CD4-positive, alpha-beta T cell (primary cell): ENCODE results near the gene DSC2. TPM values are rescaled to one million over a fixed set of nuclear protein-coding genes. Genes with fewer than 3 reads are reported as not detected.

ENCODE experiments used
- ATAC-seq: fragments of 200-7000 bp; cut with Tn5 transposase; one replicate; pipeline ENCODE4 v1.10.0; 2022; ENCODE audit warnings: mild to moderate bottlenecking; ENCODE audit not compliant: poor library complexity
- CTCF ChIA-PET: fragments of 350-600 bp; sonication (Branson Sonifier 250); formaldehyde crosslinking; loops from one replicate; lab custom pipeline; 2021; ENCODE audit warnings: antibody characterized with exemption, inconsistent platforms; lab: Charles Lee
- POLR2A ChIA-PET: fragments of 350-600 bp; sonication (Branson Sonifier 250); formaldehyde crosslinking; loops from one replicate; lab custom pipeline; 2021; ENCODE audit warnings: antibody characterized with exemption, inconsistent platforms; lab: Charles Lee
- DNase-seq, 14 experiments: peaks; one replicate each; pipeline ENCODE4 v3.0.0-alpha.2; 2013 to 2020; ENCODE audit warnings: mixed read lengths in 2 of 14
- H3K27ac ChIP-seq, 2 donors: one replicate each; pipeline versions ENCODE4 v1.5.1 to v1.7.0; 2013; ENCODE audit warnings: low read length in 2 of 2, low read depth in 1 of 2, mild to moderate bottlenecking in 1 of 2
- H3K27me3 ChIP-seq, 2 experiments: 1 replicate in 1 of 2; 2 replicates in 1 of 2; pipeline versions ENCODE4 v1.6.1 to v1.7.0; 2013; ENCODE audit warnings: low read length in 2 of 2, control low read depth in 1 of 2, mild to moderate bottlenecking in 1 of 2, moderate library complexity in 1 of 2; ENCODE audit not compliant: insufficient read depth in 2 of 2, control insufficient read depth in 1 of 2
- H3K36me3 ChIP-seq: one replicate; pipeline ENCODE4 v1.6.1; 2013; ENCODE audit warnings: low read length, control low read depth; ENCODE audit not compliant: insufficient read depth
- H3K4me1 ChIP-seq: one replicate; pipeline ENCODE4 v1.6.1; 2013; ENCODE audit warnings: low read length, control low read depth; ENCODE audit not compliant: insufficient read depth
- H3K4me3 ChIP-seq: one replicate; pipeline ENCODE4 v1.5.1; 2013; ENCODE audit warnings: mild to moderate bottlenecking, low read length, moderate library complexity
- H3K9me3 ChIP-seq, 2 experiments: 1 replicate in 1 of 2; 2 replicates in 1 of 2; pipeline versions ENCODE4 v1.6.1 to v1.7.0; 2013; ENCODE audit warnings: low read length in 2 of 2, mild to moderate bottlenecking in 2 of 2, control low read depth in 1 of 2, moderate library complexity in 1 of 2; ENCODE audit not compliant: control insufficient read depth in 1 of 2, insufficient read depth in 1 of 2
- H3K27ac Mint-ChIP-seq: one replicate; pipeline ENCODE4 v1.8.0; 2020; ENCODE audit warnings: mixed read lengths
- H3K27me3 Mint-ChIP-seq: one replicate; pipeline ENCODE4 v1.8.0; 2021; ENCODE audit warnings: mixed read lengths
- H3K36me3 Mint-ChIP-seq: one replicate; pipeline ENCODE4 v1.8.0; 2021; ENCODE audit warnings: low read depth, mixed read lengths
- H3K4me1 Mint-ChIP-seq: one replicate; pipeline ENCODE4 v1.8.0; 2021; ENCODE audit warnings: low read depth, mixed read lengths
- H3K4me3 Mint-ChIP-seq: one replicate; pipeline ENCODE4 v1.8.0; 2020; ENCODE audit warnings: mild to moderate bottlenecking, mixed read lengths
- H3K9me3 Mint-ChIP-seq: one replicate; pipeline ENCODE4 v1.8.0; 2020; ENCODE audit warnings: mixed read lengths
- intact Hi-C, 2 experiments: fragments of 100-400 bp; cut with DNase I in 1 of 2; cut with micrococcal nuclease in 1 of 2; formaldehyde crosslinking; loops; one replicate each; pipeline versions ENCODE4 v1.15.1 to v1.9.0; 2023 to 2025; cut with DNase I, micrococcal nuclease
- total RNA-seq, 174 experiments: library from RNA in 2 of 174; stranded (reverse) in 2 of 174; gene quantifications; one replicate each; pipeline ENCODE4 v1.2.3 and lab custom pipeline; 2021 to 2026
- TF ChIP-seq, protein P1 (sequence below): fragments of 200-600 bp; IDR thresholded peaks from one replicate; pipeline ENCODE4 v1.8.0; 2022; ENCODE audit warnings: antibody characterized with exemption, mild to moderate bottlenecking

The DSC2 gene
- total RNA-seq, 2 experiments from 2014 or later: not detected

DNA sequence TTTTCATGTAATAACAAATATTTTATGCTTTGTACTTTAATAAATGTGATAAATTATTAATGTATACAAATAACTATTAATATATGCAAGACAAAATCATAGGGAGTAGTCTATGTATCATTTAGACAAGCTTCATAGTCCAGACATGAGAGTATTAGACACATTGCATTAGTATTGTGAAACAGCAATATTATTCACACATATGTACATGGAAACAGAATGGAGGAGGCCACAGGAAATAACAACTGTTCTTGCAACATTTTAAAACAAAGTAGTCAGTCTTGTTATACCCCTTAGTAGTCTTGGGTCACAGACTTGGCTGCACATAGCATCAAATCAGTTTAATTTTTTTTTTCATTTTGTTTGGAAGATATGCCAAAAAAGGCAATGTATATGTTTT lies 44.6 kb upstream of the DSC2 start:
- ChIA-PET CTCF (no interaction called here), POLR2A (no interaction called here)
- H3K9me3 ChIP-seq: peaks cover 0 to 6% of the 10 kb centered on the region in 2 experiments
- Mint-ChIP-seq H3K36me3 (peaks cover 12% of the 10 kb centered on the region), H3K27me3 (no peaks in the 10 kb centered on the region), H3K27ac (no peak overlapping the region), H3K4me3 (no peak overlapping the region), H3K4me1 (no peaks in the 10 kb centered on the region), H3K9me3 (peaks cover 2% of the 10 kb centered on the region)
- no peaks in the 10 kb centered on the region for H3K27me3 ChIP-seq
- no peak for DNase-seq
- H3K4me3 ChIP-seq: no peak overlapping the region
- intact Hi-C loops: no loop called here
- H3K36me3 ChIP-seq: no peaks in the 10 kb centered on the region
- ATAC-seq: no peak
- H3K4me1 ChIP-seq: no peaks in the 10 kb centered on the region
- TF ChIP-seq, protein P1, sequence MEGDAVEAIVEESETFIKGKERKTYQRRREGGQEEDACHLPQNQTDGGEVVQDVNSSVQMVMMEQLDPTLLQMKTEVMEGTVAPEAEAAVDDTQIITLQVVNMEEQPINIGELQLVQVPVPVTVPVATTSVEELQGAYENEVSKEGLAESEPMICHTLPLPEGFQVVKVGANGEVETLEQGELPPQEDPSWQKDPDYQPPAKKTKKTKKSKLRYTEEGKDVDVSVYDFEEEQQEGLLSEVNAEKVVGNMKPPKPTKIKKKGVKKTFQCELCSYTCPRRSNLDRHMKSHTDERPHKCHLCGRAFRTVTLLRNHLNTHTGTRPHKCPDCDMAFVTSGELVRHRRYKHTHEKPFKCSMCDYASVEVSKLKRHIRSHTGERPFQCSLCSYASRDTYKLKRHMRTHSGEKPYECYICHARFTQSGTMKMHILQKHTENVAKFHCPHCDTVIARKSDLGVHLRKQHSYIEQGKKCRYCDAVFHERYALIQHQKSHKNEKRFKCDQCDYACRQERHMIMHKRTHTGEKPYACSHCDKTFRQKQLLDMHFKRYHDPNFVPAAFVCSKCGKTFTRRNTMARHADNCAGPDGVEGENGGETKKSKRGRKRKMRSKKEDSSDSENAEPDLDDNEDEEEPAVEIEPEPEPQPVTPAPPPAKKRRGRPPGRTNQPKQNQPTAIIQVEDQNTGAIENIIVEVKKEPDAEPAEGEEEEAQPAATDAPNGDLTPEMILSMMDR: no peak
- no peak overlapping the region for H3K27ac ChIP-seq

DNA sequence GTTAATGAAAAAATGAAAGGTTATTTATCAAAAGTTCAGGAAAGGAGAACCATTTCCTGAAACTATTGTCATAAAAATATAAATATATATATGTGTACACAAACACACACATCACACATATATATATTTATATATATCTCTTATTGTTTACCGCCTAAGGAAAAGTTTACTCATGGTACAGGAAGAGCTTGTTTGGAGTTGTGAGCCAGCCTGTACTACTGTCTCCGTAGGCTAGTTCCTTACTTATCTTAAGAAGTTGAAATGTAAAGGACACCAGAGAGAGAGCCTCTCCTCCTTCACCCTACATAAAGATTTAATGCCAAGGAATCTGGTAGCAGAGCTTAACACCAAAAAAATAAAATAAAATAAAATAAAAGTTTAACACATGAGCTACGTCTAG lies 40.8 kb upstream of the DSC2 start:
- Histone ChIP-seq H3K27ac (no peak overlapping the region), H3K27me3 (no peaks in the 10 kb centered on the region), H3K36me3 (no peaks in the 10 kb centered on the region), H3K4me1 (no peaks in the 10 kb centered on the region), H3K4me3 (no peak overlapping the region), H3K9me3 (peaks cover 0 to 6% of the 10 kb centered on the region in 2 experiments)
- no peaks in the 10 kb centered on the region for H3K4me1 Mint-ChIP-seq
- H3K9me3 Mint-ChIP-seq: peaks cover 2% of the 10 kb centered on the region
- H3K4me3 Mint-ChIP-seq: no peak overlapping the region
- DNase-seq: no peak
- ChIA-PET POLR2A (no interaction called here), CTCF (no interaction called here)
- H3K27ac Mint-ChIP-seq: no peak overlapping the region
- H3K27me3 Mint-ChIP-seq: no peaks in the 10 kb centered on the region
- ATAC-seq: no peak
- intact Hi-C loops: no loop called here
- H3K36me3 Mint-ChIP-seq: peaks cover 8% of the 10 kb centered on the region
- TF ChIP-seq, protein P1: no peak

GRCh38 chr18:31138709-31139108 lies 36.5 kb upstream of the DSC2 start:
- Mint-ChIP-seq H3K4me3 (no peak overlapping the region), H3K36me3 (peaks cover 4% of the 10 kb centered on the region), H3K27me3 (no peaks in the 10 kb centered on the region), H3K27ac (no peak overlapping the region), H3K9me3 (no peaks in the 10 kb centered on the region), H3K4me1 (no peaks in the 10 kb centered on the region)
- ChIA-PET POLR2A (no interaction called here), CTCF (no interaction called here)
- no peak overlapping the region for H3K4me3 ChIP-seq
- intact Hi-C loops: no loop called here
- H3K27me3 ChIP-seq: no peaks in the 10 kb centered on the region
- no peaks in the 10 kb centered on the region for H3K4me1 ChIP-seq
- H3K27ac ChIP-seq: no peak overlapping the region
- H3K9me3 ChIP-seq: no peaks in the 10 kb centered on the region
- DNase-seq (no peak), ATAC-seq (no peak)
- no peaks in the 10 kb centered on the region for H3K36me3 ChIP-seq
- TF ChIP-seq, protein P1: no peak
